T-helper 17 cell (primary cell): ENCODE results near the gene GAD2. TPM values are rescaled to one million over a fixed set of nuclear protein-coding genes. Genes with fewer than 3 reads are reported as not detected.

ENCODE experiments used
- ATAC-seq: fragments of 150-1000 bp; cut with Tn5 transposase; 2 replicates; pipeline ENCODE4 v1.10.0; 2021; ENCODE audit warnings: mild to moderate bottlenecking, moderate library complexity
- DNase-seq, 3 donors: peaks; one replicate each; pipeline versions ENCODE4 v3.0.0 to v3.0.0-alpha.2; 2020 to 2021
- H3K9me3 ChIP-seq: one replicate; pipeline ENCODE4 v1.7.0; 2013; ENCODE audit warnings: low read length, mild to moderate bottlenecking; ENCODE audit not compliant: control insufficient read depth, poor library complexity, severe bottlenecking
- H3K27ac Mint-ChIP-seq: one replicate; pipeline ENCODE4 v1.8.0; 2022; ENCODE audit warnings: mild to moderate bottlenecking, moderate library complexity, mixed read lengths
- H3K27me3 Mint-ChIP-seq: one replicate; pipeline ENCODE4 v1.8.0; 2022; ENCODE audit warnings: mixed read lengths
- H3K36me3 Mint-ChIP-seq: one replicate; pipeline ENCODE4 v1.8.0; 2022; ENCODE audit warnings: low read depth, mixed read lengths
- H3K4me1 Mint-ChIP-seq: one replicate; pipeline ENCODE4 v1.8.0; 2022; ENCODE audit warnings: mild to moderate bottlenecking, mixed read lengths
- H3K4me3 Mint-ChIP-seq: one replicate; pipeline ENCODE4 v1.8.0; 2022; ENCODE audit warnings: mild to moderate bottlenecking, moderate library complexity, mixed read lengths
- total RNA-seq, 4 donors: library from RNA in 2 of 4; stranded (reverse) in 2 of 4; gene quantifications; one replicate each; pipeline ENCODE4 v1.2.3 and lab custom pipeline; 2022 to 2026

The GAD2 gene
- total RNA-seq: not detected
- 0 to 0.46 reads per million in 2 donors for total RNA-seq (lab: John Stamatoyannopoulos, UW)

GRCh38 chr10:26216585-26217395, at the start of gene GAD2:
Gene GAD2, plus strand, starts transcription at chr10:26216774. Its CDS starts 36 bp downstream, at chr10:26216810.
- DNase-seq: no peak
- H3K4me1 Mint-ChIP-seq: peaks cover 9% of the 10 kb centered on the region
- H3K4me3 Mint-ChIP-seq: peak within 1 kb of the TSS; percentile 81
- no peak for ATAC-seq
- H3K27ac Mint-ChIP-seq: no peak within 1 kb of the TSS
- H3K9me3 ChIP-seq: no peaks in the 10 kb centered on the region
- peaks cover 90% of the 10 kb centered on the region for H3K27me3 Mint-ChIP-seq
- H3K36me3 Mint-ChIP-seq: peaks cover 8% of the 10 kb centered on the region

- ATAC-seq: no peak
- no peaks in the 10 kb centered on the region for H3K9me3 ChIP-seq
- H3K36me3 Mint-ChIP-seq: peaks cover 8% of the 10 kb centered on the region
These were observed 47.1 kb upstream of the GAD2 start for GRCh38 chr10:26169466-26169865.

GRCh38 chr10:26172131-26172530, 44.4 kb upstream of the GAD2 start:
- H3K36me3 Mint-ChIP-seq: peaks cover 8% of the 10 kb centered on the region
- H3K4me3 Mint-ChIP-seq: no peak overlapping the region
- ATAC-seq (no peak), DNase-seq (no peak)
- no peak overlapping the region for H3K27ac Mint-ChIP-seq
- H3K27me3 Mint-ChIP-seq: peaks cover 58% of the 10 kb centered on the region
- H3K4me1 Mint-ChIP-seq: peaks cover 2% of the 10 kb centered on the region
- H3K9me3 ChIP-seq: no peaks in the 10 kb centered on the region

More at GRCh38 chr10:26169466-26169865, 47.1 kb upstream of the GAD2 start:
- no peak for DNase-seq
- no peak overlapping the region for H3K27ac Mint-ChIP-seq
- no peak overlapping the region for H3K4me3 Mint-ChIP-seq
- H3K4me1 Mint-ChIP-seq: peaks cover 2% of the 10 kb centered on the region
- peaks cover 41% of the 10 kb centered on the region for H3K27me3 Mint-ChIP-seq

- ATAC-seq: no peak
- Mint-ChIP-seq H3K4me1 (peaks cover 2% of the 10 kb centered on the region), H3K4me3 (no peak overlapping the region), H3K27me3 (peaks cover 62% of the 10 kb centered on the region), H3K36me3 (peaks cover 8% of the 10 kb centered on the region), H3K27ac (no peak overlapping the region)
- DNase-seq: no peak
- no peaks in the 10 kb centered on the region for H3K9me3 ChIP-seq
These were observed 42.7 kb upstream of the GAD2 start for GRCh38 chr10:26173837-26174236.

- DNase-seq (no peak), ATAC-seq (no peak)
- H3K9me3 ChIP-seq: no peaks in the 10 kb centered on the region
- Mint-ChIP-seq H3K4me3 (no peak overlapping the region), H3K36me3 (peaks cover 4% of the 10 kb centered on the region), H3K4me1 (no peaks in the 10 kb centered on the region), H3K27me3 (peaks cover 42% of the 10 kb centered on the region), H3K27ac (no peak overlapping the region)
These were observed 39.2 kb upstream of the GAD2 start for GRCh38 chr10:26177341-26177740.

- no peak overlapping the region for H3K27ac Mint-ChIP-seq
- no peaks in the 10 kb centered on the region for H3K9me3 ChIP-seq
- H3K4me3 Mint-ChIP-seq: no peak overlapping the region
- no peak for ATAC-seq
- H3K4me1 Mint-ChIP-seq: no peaks in the 10 kb centered on the region
- H3K27me3 Mint-ChIP-seq: no peaks in the 10 kb centered on the region
- no peaks in the 10 kb centered on the region for H3K36me3 Mint-ChIP-seq
- DNase-seq: no peak
These were observed 22.3 kb upstream of the GAD2 start for GRCh38 chr10:26194275-26194674.

- no peak for ATAC-seq
- DNase-seq: no peak
- Mint-ChIP-seq H3K4me3 (no peak overlapping the region), H3K4me1 (no peaks in the 10 kb centered on the region), H3K27me3 (peaks cover 3% of the 10 kb centered on the region), H3K36me3 (no peaks in the 10 kb centered on the region), H3K27ac (no peak overlapping the region)
- no peaks in the 10 kb centered on the region for H3K9me3 ChIP-seq
These were observed 19.3 kb upstream of the GAD2 start for GRCh38 chr10:26197248-26197647.

GRCh38 chr10:26198119-26198518, 18.5 kb upstream of the GAD2 start:
- no peaks in the 10 kb centered on the region for H3K36me3 Mint-ChIP-seq
- no peaks in the 10 kb centered on the region for H3K4me1 Mint-ChIP-seq
- H3K9me3 ChIP-seq: no peaks in the 10 kb centered on the region

GRCh38 chr10:26199841-26200240, 16.7 kb upstream of the GAD2 start:
- no peak overlapping the region for H3K27ac Mint-ChIP-seq
- no peaks in the 10 kb centered on the region for H3K36me3 Mint-ChIP-seq
- peaks cover 14% of the 10 kb centered on the region for H3K27me3 Mint-ChIP-seq
- DNase-seq (no peak), ATAC-seq (no peak)
- no peak overlapping the region for H3K4me3 Mint-ChIP-seq
- no peaks in the 10 kb centered on the region for H3K4me1 Mint-ChIP-seq
- H3K9me3 ChIP-seq: no peaks in the 10 kb centered on the region

More at GRCh38 chr10:26198119-26198518, 18.5 kb upstream of the GAD2 start:
- no peak for DNase-seq
- H3K4me3 Mint-ChIP-seq: no peak overlapping the region
- H3K27me3 Mint-ChIP-seq: peaks cover 4% of the 10 kb centered on the region
- ATAC-seq: no peak
- no peak overlapping the region for H3K27ac Mint-ChIP-seq

GRCh38 chr10:26205223-26205622, 11.4 kb upstream of the GAD2 start:
- no peak overlapping the region for H3K4me3 Mint-ChIP-seq
- H3K36me3 Mint-ChIP-seq: no peaks in the 10 kb centered on the region
- H3K4me1 Mint-ChIP-seq: no peaks in the 10 kb centered on the region
- DNase-seq: no peak
- H3K9me3 ChIP-seq: peaks cover 3% of the 10 kb centered on the region
- peaks cover 14% of the 10 kb centered on the region for H3K27me3 Mint-ChIP-seq
- H3K27ac Mint-ChIP-seq: no peak overlapping the region
- ATAC-seq: no peak

- ATAC-seq: no peak
- H3K27ac Mint-ChIP-seq: no peak overlapping the region
- H3K4me1 Mint-ChIP-seq: peaks cover 6% of the 10 kb centered on the region
- H3K9me3 ChIP-seq: peaks cover 3% of the 10 kb centered on the region
- no peak for DNase-seq
- H3K4me3 Mint-ChIP-seq: no peak overlapping the region
- H3K27me3 Mint-ChIP-seq: peaks cover 47% of the 10 kb centered on the region
- H3K36me3 Mint-ChIP-seq: peaks cover 7% of the 10 kb centered on the region
These were observed 4.7 kb upstream of the GAD2 start for GRCh38 chr10:26211781-26212444.

- Mint-ChIP-seq H3K27me3 (peaks cover 53% of the 10 kb centered on the region), H3K4me1 (peaks cover 9% of the 10 kb centered on the region), H3K27ac (no peak overlapping the region), H3K36me3 (peaks cover 8% of the 10 kb centered on the region), H3K4me3 (no peak overlapping the region)
- DNase-seq: no peak
- ATAC-seq: no peak
- H3K9me3 ChIP-seq: peaks cover 3% of the 10 kb centered on the region
These were observed 4.1 kb upstream of the GAD2 start for GRCh38 chr10:26212511-26212910.

- DNase-seq (no peak), ATAC-seq (no peak)
- H3K36me3 Mint-ChIP-seq: peaks cover 8% of the 10 kb centered on the region
- no peaks in the 10 kb centered on the region for H3K9me3 ChIP-seq
- no peak overlapping the region for H3K27ac Mint-ChIP-seq
- no peak overlapping the region for H3K4me3 Mint-ChIP-seq
- peaks cover 9% of the 10 kb centered on the region for H3K4me1 Mint-ChIP-seq
- peaks cover 55% of the 10 kb centered on the region for H3K27me3 Mint-ChIP-seq
These were observed 3.3 kb upstream of the GAD2 start for GRCh38 chr10:26213157-26213800.
